Astrocyte (in vitro differentiated cells and primary cell): ENCODE data around the gene GGTLC2.
A peak's percentile ranks its signal among the peaks of the same experiment; 100 is the strongest.

Source experiments
- CTCF ChIP-seq: IDR thresholded peaks from 2 replicates; pipeline ENCODE4 v1.5.1; 2011; ENCODE audit warnings: low read depth, mild to moderate bottlenecking, inconsistent platforms, low read length, moderate library complexity; ENCODE audit not compliant: insufficient read depth
- EZH2 ChIP-seq: IDR thresholded peaks from 2 replicates; pipeline ENCODE4 v1.6.1; 2012; ENCODE audit warnings: mild to moderate bottlenecking, low read length, inconsistent platforms; ENCODE audit not compliant: insufficient read depth

- peak; percentile 29 for TF ChIP-seq CTCF
- no peak for TF ChIP-seq EZH2
Measured at GRCh38 chr22:22666307-22667091, 22.1 kb downstream of the GGTLC2 start.
